GM23338 (cell line): ENCODE results near the gene AKNA.

Experiments
- EZH2 ChIP-seq: fragments of 200-600 bp; sonication (generic); IDR thresholded peaks from one replicate; pipeline ENCODE4 v1.8.0; 2017; ENCODE audit warnings: antibody characterized with exemption, mild to moderate bottlenecking, low read depth; ENCODE audit not compliant: unreplicated experiment
- EZH2phosphoT487 ChIP-seq: fragments of 200-600 bp; sonication (generic); IDR thresholded peaks from one replicate; pipeline ENCODE4 v1.8.1; 2018; ENCODE audit warnings: antibody characterized with exemption; ENCODE audit not compliant: unreplicated experiment
- NANOG ChIP-seq: IDR thresholded peaks from 2 replicates; pipeline ENCODE4 v1.6.1; 2016; ENCODE audit warnings: antibody characterized with exemption, borderline replicate concordance
- POLR2AphosphoS5 ChIP-seq: IDR thresholded peaks from 2 replicates; pipeline ENCODE4 v1.6.1; 2016; ENCODE audit warnings: antibody characterized with exemption, low read depth
- STAT1 ChIP-seq: IDR thresholded peaks from one replicate; pipeline ENCODE4 v1.6.1; 2016; ENCODE audit warnings: antibody characterized with exemption; ENCODE audit not compliant: unreplicated experiment
- ZNF114 ChIP-seq: fragments of 250-450 bp; sonication (Bioruptor Pico); IDR thresholded peaks from 2 replicates; pipeline ENCODE4 v1.5.0; 2020; ENCODE audit warnings: mild to moderate bottlenecking, moderate library complexity
- TF ChIP-seq, protein P1 (sequence below), 2 experiments: fragments of 200-600 bp in 1 of 2; sonication (generic) in 1 of 2; conservative IDR thresholded peaks; 2 replicates each; pipeline versions ENCODE4 v1.5.1 to v1.6.1; 2016 to 2017; ENCODE audit warnings: antibody characterized with exemption in 2 of 2, low read depth in 2 of 2, mild to moderate bottlenecking in 2 of 2, moderate library complexity in 1 of 2
- TF ChIP-seq, protein P2 (sequence below): IDR thresholded peaks from 2 replicates; pipeline ENCODE4 v1.6.1; 2016; ENCODE audit warnings: antibody characterized with exemption
- TF ChIP-seq, protein P3 (sequence below): IDR thresholded peaks from one replicate; pipeline ENCODE4 v1.6.1; 2018; ENCODE audit warnings: antibody characterized with exemption; ENCODE audit not compliant: unreplicated experiment

DNA sequence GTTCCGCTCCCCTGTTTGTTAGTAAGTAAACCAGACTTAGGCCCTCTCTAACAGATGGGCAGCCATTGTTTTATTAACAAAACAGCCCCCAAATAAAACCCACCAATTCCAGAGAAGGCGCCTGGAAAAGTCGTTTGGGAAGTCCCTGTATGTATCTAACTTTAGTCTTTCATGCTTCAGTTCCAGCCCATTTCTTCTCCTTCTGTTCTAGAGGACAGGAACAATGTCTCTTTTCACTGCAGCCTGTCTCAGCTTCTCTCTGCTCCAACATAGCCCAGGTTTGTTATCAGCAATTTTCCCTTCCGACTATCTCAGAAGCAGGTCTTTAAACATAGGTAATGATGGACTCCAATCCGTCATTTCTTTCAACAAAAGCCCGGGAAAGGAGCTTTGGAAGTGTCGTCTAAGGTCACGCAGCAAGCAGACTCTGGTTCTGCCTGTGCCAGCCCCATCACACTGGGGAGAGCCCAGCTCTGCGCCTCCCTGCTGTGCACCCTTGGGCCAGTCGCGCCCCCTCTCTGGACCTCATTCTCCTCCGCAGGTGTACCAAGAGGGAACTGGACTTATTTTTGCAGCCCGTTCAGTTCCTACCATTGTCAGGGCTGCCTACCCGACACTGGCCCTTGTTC lies 9.6 kb upstream of the AKNA start:
- TF ChIP-seq, protein P1, sequence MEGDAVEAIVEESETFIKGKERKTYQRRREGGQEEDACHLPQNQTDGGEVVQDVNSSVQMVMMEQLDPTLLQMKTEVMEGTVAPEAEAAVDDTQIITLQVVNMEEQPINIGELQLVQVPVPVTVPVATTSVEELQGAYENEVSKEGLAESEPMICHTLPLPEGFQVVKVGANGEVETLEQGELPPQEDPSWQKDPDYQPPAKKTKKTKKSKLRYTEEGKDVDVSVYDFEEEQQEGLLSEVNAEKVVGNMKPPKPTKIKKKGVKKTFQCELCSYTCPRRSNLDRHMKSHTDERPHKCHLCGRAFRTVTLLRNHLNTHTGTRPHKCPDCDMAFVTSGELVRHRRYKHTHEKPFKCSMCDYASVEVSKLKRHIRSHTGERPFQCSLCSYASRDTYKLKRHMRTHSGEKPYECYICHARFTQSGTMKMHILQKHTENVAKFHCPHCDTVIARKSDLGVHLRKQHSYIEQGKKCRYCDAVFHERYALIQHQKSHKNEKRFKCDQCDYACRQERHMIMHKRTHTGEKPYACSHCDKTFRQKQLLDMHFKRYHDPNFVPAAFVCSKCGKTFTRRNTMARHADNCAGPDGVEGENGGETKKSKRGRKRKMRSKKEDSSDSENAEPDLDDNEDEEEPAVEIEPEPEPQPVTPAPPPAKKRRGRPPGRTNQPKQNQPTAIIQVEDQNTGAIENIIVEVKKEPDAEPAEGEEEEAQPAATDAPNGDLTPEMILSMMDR (conservative IDR thresholded peaks at IDR 0.05; ENCODE audit: low read depth in 2 of 2) = no peak
- no peak for TF ChIP-seq EZH2phosphoT487
- TF ChIP-seq, protein P2, sequence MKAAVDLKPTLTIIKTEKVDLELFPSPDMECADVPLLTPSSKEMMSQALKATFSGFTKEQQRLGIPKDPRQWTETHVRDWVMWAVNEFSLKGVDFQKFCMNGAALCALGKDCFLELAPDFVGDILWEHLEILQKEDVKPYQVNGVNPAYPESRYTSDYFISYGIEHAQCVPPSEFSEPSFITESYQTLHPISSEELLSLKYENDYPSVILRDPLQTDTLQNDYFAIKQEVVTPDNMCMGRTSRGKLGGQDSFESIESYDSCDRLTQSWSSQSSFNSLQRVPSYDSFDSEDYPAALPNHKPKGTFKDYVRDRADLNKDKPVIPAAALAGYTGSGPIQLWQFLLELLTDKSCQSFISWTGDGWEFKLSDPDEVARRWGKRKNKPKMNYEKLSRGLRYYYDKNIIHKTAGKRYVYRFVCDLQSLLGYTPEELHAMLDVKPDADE = no peak
- TF ChIP-seq STAT1 = no peak
- TF ChIP-seq ZNF114 = no peak
- TF ChIP-seq, protein P3, sequence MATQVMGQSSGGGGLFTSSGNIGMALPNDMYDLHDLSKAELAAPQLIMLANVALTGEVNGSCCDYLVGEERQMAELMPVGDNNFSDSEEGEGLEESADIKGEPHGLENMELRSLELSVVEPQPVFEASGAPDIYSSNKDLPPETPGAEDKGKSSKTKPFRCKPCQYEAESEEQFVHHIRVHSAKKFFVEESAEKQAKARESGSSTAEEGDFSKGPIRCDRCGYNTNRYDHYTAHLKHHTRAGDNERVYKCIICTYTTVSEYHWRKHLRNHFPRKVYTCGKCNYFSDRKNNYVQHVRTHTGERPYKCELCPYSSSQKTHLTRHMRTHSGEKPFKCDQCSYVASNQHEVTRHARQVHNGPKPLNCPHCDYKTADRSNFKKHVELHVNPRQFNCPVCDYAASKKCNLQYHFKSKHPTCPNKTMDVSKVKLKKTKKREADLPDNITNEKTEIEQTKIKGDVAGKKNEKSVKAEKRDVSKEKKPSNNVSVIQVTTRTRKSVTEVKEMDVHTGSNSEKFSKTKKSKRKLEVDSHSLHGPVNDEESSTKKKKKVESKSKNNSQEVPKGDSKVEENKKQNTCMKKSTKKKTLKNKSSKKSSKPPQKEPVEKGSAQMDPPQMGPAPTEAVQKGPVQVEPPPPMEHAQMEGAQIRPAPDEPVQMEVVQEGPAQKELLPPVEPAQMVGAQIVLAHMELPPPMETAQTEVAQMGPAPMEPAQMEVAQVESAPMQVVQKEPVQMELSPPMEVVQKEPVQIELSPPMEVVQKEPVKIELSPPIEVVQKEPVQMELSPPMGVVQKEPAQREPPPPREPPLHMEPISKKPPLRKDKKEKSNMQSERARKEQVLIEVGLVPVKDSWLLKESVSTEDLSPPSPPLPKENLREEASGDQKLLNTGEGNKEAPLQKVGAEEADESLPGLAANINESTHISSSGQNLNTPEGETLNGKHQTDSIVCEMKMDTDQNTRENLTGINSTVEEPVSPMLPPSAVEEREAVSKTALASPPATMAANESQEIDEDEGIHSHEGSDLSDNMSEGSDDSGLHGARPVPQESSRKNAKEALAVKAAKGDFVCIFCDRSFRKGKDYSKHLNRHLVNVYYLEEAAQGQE = no peak
- no peak for TF ChIP-seq EZH2
- no peak for TF ChIP-seq POLR2AphosphoS5
- no peak for TF ChIP-seq NANOG
